ENCODE data around the gene ZBTB40.

DNA sequence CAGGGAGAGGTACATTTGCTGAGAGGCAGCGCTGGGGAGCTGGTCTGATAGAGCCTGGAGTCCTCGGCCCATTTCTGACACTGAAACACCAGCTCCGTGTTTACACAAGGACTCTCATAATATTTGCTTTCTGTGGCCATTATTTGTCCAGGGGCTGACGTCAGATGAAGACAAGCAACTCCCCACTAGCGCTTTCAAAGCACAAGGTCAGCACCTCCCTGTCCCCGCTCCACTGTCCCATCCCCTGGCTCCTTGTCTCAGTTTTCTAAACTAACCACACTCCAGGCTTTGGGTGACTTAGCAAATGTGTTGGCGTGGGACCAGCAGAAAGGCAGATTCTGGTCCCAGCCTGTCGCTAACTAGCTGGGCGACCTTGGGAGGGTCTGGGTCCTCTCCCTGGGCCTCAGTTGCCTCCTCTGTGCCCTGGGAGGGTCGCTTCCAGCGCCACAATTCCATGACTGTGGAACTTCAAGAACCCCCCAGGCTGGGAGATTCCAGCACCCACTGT is 37.4 kb upstream of the ZBTB40 start:
- TF ChIP-seq POLR2A (IDR thresholded peaks at IDR 0.05) (no peak), CTCF (IDR thresholded peaks at IDR 0.05 in 4 of 5, conservative IDR thresholded peaks at IDR 0.05 in 1 of 5) (no peak)

Measured in gastrocnemius medialis (tissue), 4 donors.